ENCODE data around the gene FAM184B. TPM values are rescaled to one million over a fixed set of nuclear protein-coding genes. Genes with fewer than 3 reads are reported as not detected.

The FAM184B gene
- total RNA-seq, 1 experiment from 2014 or later: 0.47 TPM

DNA sequence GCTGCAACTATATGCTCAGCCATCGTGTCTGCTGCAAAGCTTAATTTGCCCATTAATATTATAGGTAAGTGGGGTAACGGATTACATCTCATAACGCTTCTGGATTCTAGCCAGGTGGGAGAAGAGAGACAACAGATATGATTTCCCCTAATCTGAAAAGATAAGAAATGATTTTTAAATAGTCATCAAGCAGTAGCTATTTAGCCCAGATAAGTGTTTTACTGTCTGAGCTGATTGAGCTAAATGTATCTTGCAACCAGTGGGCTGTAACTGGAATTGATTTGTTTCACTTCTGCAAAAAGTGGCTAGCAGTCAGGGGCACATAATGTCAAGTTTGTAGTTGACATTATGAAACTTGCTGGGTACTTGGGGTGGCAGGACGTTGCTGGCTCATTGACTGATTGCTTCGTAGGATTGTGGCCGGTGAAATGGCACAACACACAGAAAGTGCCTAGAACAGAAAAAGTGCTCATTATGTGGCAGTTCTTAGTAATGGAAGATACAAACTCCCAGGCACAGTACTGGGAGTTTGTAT is 185.9 kb downstream of the FAM184B start:
- H3K27ac ChIP-seq (ENCODE audit: low read length): no peak overlapping the region
- no TSS peak for BruUV-seq (replicated peaks)
- no peaks in the 10 kb centered on the region for H3K4me1 ChIP-seq (ENCODE audit: insufficient read depth, low read length)
- no peaks in the 10 kb centered on the region for H3F3A ChIP-seq (ENCODE audit: low read length, unreplicated experiment)
- no peaks in the 10 kb centered on the region for H3K79me2 ChIP-seq (ENCODE audit: low read length)
- no peaks in the 10 kb centered on the region for H3K27me3 ChIP-seq (ENCODE audit: low read length)
- H3K9me3 ChIP-seq (ENCODE audit: low read length): no peaks in the 10 kb centered on the region
- no peak overlapping the region for H3K9ac ChIP-seq (ENCODE audit: low read length)
- no peak for TF ChIP-seq EZH2 (IDR thresholded peaks at IDR 0.05; ENCODE audit: low read length, unreplicated experiment)
- TF ChIP-seq, protein P1, sequence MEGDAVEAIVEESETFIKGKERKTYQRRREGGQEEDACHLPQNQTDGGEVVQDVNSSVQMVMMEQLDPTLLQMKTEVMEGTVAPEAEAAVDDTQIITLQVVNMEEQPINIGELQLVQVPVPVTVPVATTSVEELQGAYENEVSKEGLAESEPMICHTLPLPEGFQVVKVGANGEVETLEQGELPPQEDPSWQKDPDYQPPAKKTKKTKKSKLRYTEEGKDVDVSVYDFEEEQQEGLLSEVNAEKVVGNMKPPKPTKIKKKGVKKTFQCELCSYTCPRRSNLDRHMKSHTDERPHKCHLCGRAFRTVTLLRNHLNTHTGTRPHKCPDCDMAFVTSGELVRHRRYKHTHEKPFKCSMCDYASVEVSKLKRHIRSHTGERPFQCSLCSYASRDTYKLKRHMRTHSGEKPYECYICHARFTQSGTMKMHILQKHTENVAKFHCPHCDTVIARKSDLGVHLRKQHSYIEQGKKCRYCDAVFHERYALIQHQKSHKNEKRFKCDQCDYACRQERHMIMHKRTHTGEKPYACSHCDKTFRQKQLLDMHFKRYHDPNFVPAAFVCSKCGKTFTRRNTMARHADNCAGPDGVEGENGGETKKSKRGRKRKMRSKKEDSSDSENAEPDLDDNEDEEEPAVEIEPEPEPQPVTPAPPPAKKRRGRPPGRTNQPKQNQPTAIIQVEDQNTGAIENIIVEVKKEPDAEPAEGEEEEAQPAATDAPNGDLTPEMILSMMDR (conservative IDR thresholded peaks at IDR 0.05; ENCODE audit: low read depth, low read length): no peak
- no peak for TF ChIP-seq EZH2phosphoT487 (IDR thresholded peaks at IDR 0.05; ENCODE audit: borderline replicate concordance, low read length)
- H2AFZ ChIP-seq (ENCODE audit: low read length): no peak overlapping the region
- H3K36me3 ChIP-seq (ENCODE audit: low read depth, low read length): peaks cover 5% of the 10 kb centered on the region
- DNase-seq: no peak
- ChIA-PET CTCF (no interaction called here), POLR2A (ENCODE audit: unreplicated experiment) (no interaction called here)
- intact Hi-C loops (cut with micrococcal nuclease): loop anchor here (2.0 to 5.0 kb wide), 2 partner anchors 42 to 213 kb away; no protein-coding TSS in a partner anchor
- no peaks in the 10 kb centered on the region for H4K20me1 ChIP-seq (ENCODE audit: low read length)
- no peak for ATAC-seq
- no peaks in the 10 kb centered on the region for H3K9me2 ChIP-seq (replicated peaks; ENCODE audit: low read length)
- no peak overlapping the region for H3K4me2 ChIP-seq (ENCODE audit: low read length)
- no peak overlapping the region for H3K4me3 ChIP-seq (ENCODE audit: low read length)

DNA sequence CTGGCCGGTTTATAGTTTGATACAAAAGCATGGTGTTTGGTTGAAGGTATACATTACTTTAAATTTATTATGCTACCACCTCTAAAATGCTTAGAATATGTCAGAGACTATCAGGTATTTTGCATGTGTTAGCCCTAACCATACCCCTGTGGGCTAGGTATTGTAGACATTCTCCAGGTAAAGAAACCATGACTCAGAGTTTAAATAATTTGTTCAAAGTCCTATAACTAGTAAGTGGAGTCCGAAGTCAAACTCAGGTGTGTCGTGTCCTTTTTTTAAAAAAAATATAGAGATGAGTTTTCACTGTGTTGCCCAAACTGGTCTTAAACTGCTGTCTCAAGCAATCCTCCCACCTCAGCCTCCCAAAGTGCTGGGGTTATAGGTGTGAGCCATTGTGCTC is 192.1 kb downstream of the FAM184B start:
- Histone ChIP-seq H3F3A (ENCODE audit: low read length, unreplicated experiment) (no peaks in the 10 kb centered on the region), H3K4me2 (ENCODE audit: low read length) (no peak overlapping the region), H3K9me2 (replicated peaks; ENCODE audit: low read length) (no peaks in the 10 kb centered on the region), H3K79me2 (ENCODE audit: low read length) (no peaks in the 10 kb centered on the region), H3K27me3 (ENCODE audit: low read length) (no peaks in the 10 kb centered on the region), H4K20me1 (ENCODE audit: low read length) (no peaks in the 10 kb centered on the region), H2AFZ (ENCODE audit: low read length) (no peak overlapping the region), H3K4me1 (ENCODE audit: insufficient read depth, low read length) (no peaks in the 10 kb centered on the region), H3K9me3 (ENCODE audit: low read length) (no peaks in the 10 kb centered on the region), H3K9ac (ENCODE audit: low read length) (no peak overlapping the region), H3K4me3 (ENCODE audit: low read length) (no peak overlapping the region), H3K36me3 (ENCODE audit: low read depth, low read length) (peaks cover 8% of the 10 kb centered on the region; the same call in 1 of the 2 replicates), H3K27ac (ENCODE audit: low read length) (no peak overlapping the region)
- TF ChIP-seq EZH2 (IDR thresholded peaks at IDR 0.05; ENCODE audit: low read length, unreplicated experiment) (no peak), EZH2phosphoT487 (IDR thresholded peaks at IDR 0.05; ENCODE audit: borderline replicate concordance, low read length) (no peak)
- TF ChIP-seq, protein P1 (conservative IDR thresholded peaks at IDR 0.05; ENCODE audit: low read depth, low read length): no peak
- ChIA-PET CTCF (no interaction called here), POLR2A (ENCODE audit: unreplicated experiment) (no interaction called here)
- intact Hi-C loops (cut with micrococcal nuclease): no loop called here
- no TSS peak for BruUV-seq (replicated peaks)
- ATAC-seq (no peak), DNase-seq (no peak)

DNA sequence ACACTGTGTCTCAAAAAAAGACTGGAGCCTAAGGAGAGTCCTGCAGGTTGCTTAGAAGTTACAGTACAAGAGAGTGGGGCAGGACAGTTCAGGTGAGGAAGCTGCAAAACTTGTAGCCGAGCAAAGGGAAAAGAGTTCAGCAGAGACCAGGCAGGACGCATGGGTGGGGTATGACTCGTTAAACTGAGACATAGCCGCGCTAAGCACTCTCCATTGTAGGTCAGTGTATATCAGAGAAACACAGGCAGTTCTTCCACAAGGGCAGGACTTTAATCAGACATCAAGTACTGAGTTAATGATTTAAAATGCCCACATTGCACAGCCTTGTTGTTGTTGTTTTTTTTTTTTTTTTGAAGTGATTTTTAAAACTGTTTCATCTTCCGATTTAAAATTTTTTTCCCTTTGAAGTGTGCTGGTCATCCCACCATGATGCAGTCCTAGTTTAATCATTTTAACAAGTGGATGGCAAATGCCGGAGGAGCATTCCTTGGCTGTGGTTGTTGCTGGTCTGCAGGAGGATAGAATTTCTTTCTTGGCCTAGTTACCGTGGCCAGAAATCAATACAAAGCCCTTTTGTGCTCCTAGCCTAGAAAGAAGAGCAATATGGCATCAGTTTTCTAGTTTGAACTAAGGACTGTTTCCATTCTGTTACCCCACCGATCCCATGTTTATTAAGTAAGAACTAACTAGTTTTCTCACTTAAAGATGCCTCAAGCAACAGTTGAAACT is 194.2 kb downstream of the FAM184B start:
- TF ChIP-seq, protein P1 (conservative IDR thresholded peaks at IDR 0.05; ENCODE audit: low read depth, low read length): no peak
- no peak for ATAC-seq

More for the DNA sequence above, 194.2 kb downstream of the FAM184B start:
- H3K4me3 ChIP-seq (ENCODE audit: low read length): no peak overlapping the region
- H3K4me1 ChIP-seq (ENCODE audit: insufficient read depth, low read length): no peaks in the 10 kb centered on the region
- H3K9me2 ChIP-seq (replicated peaks; ENCODE audit: low read length): no peaks in the 10 kb centered on the region
- DNase-seq: no peak
- no TSS peak for BruUV-seq (replicated peaks)
- H2AFZ ChIP-seq (ENCODE audit: low read length): no peak overlapping the region
- H3K4me2 ChIP-seq (ENCODE audit: low read length): no peak overlapping the region
- intact Hi-C loops (cut with micrococcal nuclease): no loop called here
- ChIA-PET CTCF (no interaction called here), POLR2A (ENCODE audit: unreplicated experiment) (no interaction called here)
- no peak overlapping the region for H3K27ac ChIP-seq (ENCODE audit: low read length)
- H3K9me3 ChIP-seq (ENCODE audit: low read length): no peaks in the 10 kb centered on the region
- H3F3A ChIP-seq (ENCODE audit: low read length, unreplicated experiment): no peaks in the 10 kb centered on the region
- H3K27me3 ChIP-seq (ENCODE audit: low read length): no peaks in the 10 kb centered on the region
- H3K36me3 ChIP-seq (ENCODE audit: low read depth, low read length): peaks cover 8% of the 10 kb centered on the region; the same call in 1 of the 2 replicates
- no peaks in the 10 kb centered on the region for H3K79me2 ChIP-seq (ENCODE audit: low read length)
- H4K20me1 ChIP-seq (ENCODE audit: low read length): no peaks in the 10 kb centered on the region
- H3K9ac ChIP-seq (ENCODE audit: low read length): no peak overlapping the region
